ENCODE measurements around the gene CAP1.
"Not testable (repeated sequence)": the region's sequence is repeated elsewhere in the genome, so short reads cannot be mapped to it uniquely, and the experiment has no call there.

The CAP1 gene

GRCh38 chr1:40040511-40041465, at the start of gene CAP1:
CAP1 (plus strand) TSS chr1:40040729; CDS start chr1:40059347, 18,618 bp downstream.
- peak; percentile 100 for DNase-seq (ENCODE audit: low read depth, low spot score)

- DNase-seq (ENCODE audit: low read depth, low spot score), result no peak
Observed at GRCh38 chr1:39992234-39992633, 48.3 kb upstream of the CAP1 start.

- DNase-seq (ENCODE audit: low read depth, low spot score), result no peak
Observed at GRCh38 chr1:39992888-39993287, 47.6 kb upstream of the CAP1 start.

- DNase-seq (ENCODE audit: low read depth, low spot score), result no peak
Observed at GRCh38 chr1:39995973-39996393, 44.5 kb upstream of the CAP1 start.

- no peak for DNase-seq (ENCODE audit: low read depth, low spot score)
Observed at GRCh38 chr1:39996396-39997004, 44.0 kb upstream of the CAP1 start.

- no peak for DNase-seq (ENCODE audit: low read depth, low spot score)
Observed at GRCh38 chr1:40001456-40001855, 39.1 kb upstream of the CAP1 start.

GRCh38 chr1:40003156-40004093, 37.1 kb upstream of the CAP1 start:
- DNase-seq (ENCODE audit: low read depth, low spot score), result no peak

- no peak for DNase-seq (ENCODE audit: low read depth, low spot score)
Observed at GRCh38 chr1:40004857-40005256, 35.7 kb upstream of the CAP1 start.

GRCh38 chr1:40007481-40008034, 33.0 kb upstream of the CAP1 start:
- not testable (repeated sequence) for DNase-seq (ENCODE audit: low read depth, low spot score)

- no peak for DNase-seq (ENCODE audit: low read depth, low spot score)
Observed at GRCh38 chr1:40011198-40011597, 29.3 kb upstream of the CAP1 start.

- DNase-seq (ENCODE audit: low read depth, low spot score), result no peak
Observed at GRCh38 chr1:40014253-40014706, 26.2 kb upstream of the CAP1 start.

- no peak for DNase-seq (ENCODE audit: low read depth, low spot score)
Observed at GRCh38 chr1:40014812-40015594, 25.5 kb upstream of the CAP1 start.

- no peak for DNase-seq (ENCODE audit: low read depth, low spot score)
Observed at GRCh38 chr1:40017951-40018575, 22.5 kb upstream of the CAP1 start.

GRCh38 chr1:40020447-40021085, 20.0 kb upstream of the CAP1 start:
- no peak for DNase-seq (ENCODE audit: low read depth, low spot score)

GRCh38 chr1:40023379-40023944, 17.1 kb upstream of the CAP1 start:
- no peak for DNase-seq (ENCODE audit: low read depth, low spot score)

GRCh38 chr1:40024671-40025070, 15.9 kb upstream of the CAP1 start:
- no peak for DNase-seq (ENCODE audit: low read depth, low spot score)

GRCh38 chr1:40027647-40028046, 12.9 kb upstream of the CAP1 start:
- DNase-seq (ENCODE audit: low read depth, low spot score), result no peak

- no peak for DNase-seq (ENCODE audit: low read depth, low spot score)
Observed at GRCh38 chr1:40029608-40030007, 10.9 kb upstream of the CAP1 start.

- no peak for DNase-seq (ENCODE audit: low read depth, low spot score)
Observed at GRCh38 chr1:40030528-40031135, 9.9 kb upstream of the CAP1 start.

Data from activated naive CD8-positive, alpha-beta T cell treated with anti-CD3 and anti-CD28 coated beads, Interleukin-2, amount 50 U/mL, for 16 hours (primary cell).